T-helper 1 cell treated with Interleukin-12 subunit alpha and Interleukin-12 subunit beta and Interleukin-4 antibody, amounts not matched to agents 30 ng/mL and 1 ng/mL, for 36 hours (primary cell): ENCODE data around the gene GPAM. TPM values are rescaled to one million over a fixed set of nuclear protein-coding genes. Genes with fewer than 3 reads are reported as not detected.
"Not testable (repeated sequence)": the region's sequence is repeated elsewhere in the genome, so short reads cannot be mapped to it uniquely, and the experiment has no call there.

Experiments used
- intact Hi-C: fragments of 100-400 bp; cut with micrococcal nuclease; formaldehyde crosslinking; loops from one replicate; pipeline ENCODE4 v1.15.1; 2024
- total RNA-seq: library from RNA; stranded (reverse); gene quantifications from 2 replicates; pipeline ENCODE4 v1.2.3, GENCODE V29; 2022

GPAM gene
- total RNA-seq, 1 donor from 2014 or later: 7.5 TPM

- intact Hi-C loops: loop anchor here (1.0 kb wide), 3 partner anchors 47 to 299 kb away; partner anchors contain the start of gene GPAM
Observed at GRCh38 chr10:112136486-112137153, 46.9 kb downstream of the GPAM start.

- intact Hi-C loops: no loop called here
Observed at GRCh38 chr10:112135604-112136003, 48.0 kb downstream of the GPAM start.

GRCh38 chr10:112132435-112132834 is 51.1 kb downstream of the GPAM start:
- intact Hi-C loops: no loop called here

- intact Hi-C loops: no loop called here
Observed at GRCh38 chr10:112131996-112132395, 51.6 kb downstream of the GPAM start.

GRCh38 chr10:112131346-112131745 is 52.2 kb downstream of the GPAM start:
- intact Hi-C loops: no loop called here

GRCh38 chr10:112126901-112127300 is 56.7 kb downstream of the GPAM start:
- intact Hi-C loops: no loop called here

- intact Hi-C loops: no loop called here
Observed at GRCh38 chr10:112126172-112126571, 57.4 kb downstream of the GPAM start.

- intact Hi-C loops: no loop called here
Observed at GRCh38 chr10:112124866-112125265, 58.7 kb downstream of the GPAM start.

- intact Hi-C loops: no loop called here
Observed at GRCh38 chr10:112122827-112123226, 60.7 kb downstream of the GPAM start.

- intact Hi-C loops: no loop called here
Observed at GRCh38 chr10:112120491-112120890, 63.1 kb downstream of the GPAM start.

- intact Hi-C loops: loop anchor here (1.0 kb wide), 2 partner anchors 198 to 356 kb away; no protein-coding TSS in a partner anchor
Observed at GRCh38 chr10:112115781-112116385, 67.7 kb downstream of the GPAM start.

GRCh38 chr10:112109779-112110178 is 73.8 kb downstream of the GPAM start:
- intact Hi-C loops: not testable (repeated sequence)

Other genes starting within 250 kb of the GPAM start
- not detected in 2 replicates for gene TECTB, start 99.6 kb upstream of the GPAM start, total RNA-seq
- 70.9 and 71.8 TPM in 2 replicates for gene ACSL5, start 190.4 kb upstream of the GPAM start, total RNA-seq